Retinal pigment epithelial cell (primary cell): ENCODE measurements around the gene SCGB1A1.

Source experiments
- DNase-seq: peaks from one replicate; pipeline ENCODE4 v3.0.0-alpha.2; 2010; ENCODE audit warnings: low read depth
- H3K4me3 ChIP-seq: 2 replicates; pipeline ENCODE4 v1.5.1; 2011; ENCODE audit warnings: mild to moderate bottlenecking, low read length, control low read depth, moderate library complexity
- CTCF ChIP-seq: conservative IDR thresholded peaks from 2 replicates; pipeline ENCODE4 v1.5.1; 2011; ENCODE audit warnings: low read depth, low read length, control low read depth, inconsistent platforms

Gene SCGB1A1

GRCh38 chr11:62401811-62402210 is 17.0 kb upstream of the SCGB1A1 start:
- no peak for TF ChIP-seq CTCF
- no peak overlapping the region for H3K4me3 ChIP-seq
- no peak for DNase-seq

- DNase-seq = no peak
- H3K4me3 ChIP-seq = no peak overlapping the region
- no peak for TF ChIP-seq CTCF
Observed at GRCh38 chr11:62402226-62402959, 16.4 kb upstream of the SCGB1A1 start.

- H3K4me3 ChIP-seq = no peak overlapping the region
- no peak for DNase-seq
- no peak for TF ChIP-seq CTCF
Observed at GRCh38 chr11:62402960-62403730, 15.7 kb upstream of the SCGB1A1 start.

- DNase-seq = no peak
- no peak overlapping the region for H3K4me3 ChIP-seq
- TF ChIP-seq CTCF = no peak
Observed at GRCh38 chr11:62404435-62404834, 14.4 kb upstream of the SCGB1A1 start.

GRCh38 chr11:62404901-62405300 is 13.9 kb upstream of the SCGB1A1 start:
- TF ChIP-seq CTCF = no peak
- no peak for DNase-seq
- H3K4me3 ChIP-seq = no peak overlapping the region

GRCh38 chr11:62406034-62406433 is 12.8 kb upstream of the SCGB1A1 start:
- DNase-seq = no peak
- H3K4me3 ChIP-seq = no peak overlapping the region
- no peak for TF ChIP-seq CTCF

- TF ChIP-seq CTCF = no peak
- no peak for DNase-seq
- no peak overlapping the region for H3K4me3 ChIP-seq
Observed at GRCh38 chr11:62409831-62410230, 9.0 kb upstream of the SCGB1A1 start.
